SJCRH30 (cell line): Measurements from ENCODE around the gene SOX13. TPM values are rescaled to one million over a fixed set of nuclear protein-coding genes. Genes with fewer than 3 reads are reported as not detected.
A peak's percentile ranks its signal among the peaks of the same experiment; 100 is the strongest.

Experiments
- DNase-seq, 2 experiments: peaks; one replicate each; pipeline ENCODE4 v3.0.0-alpha.2; 2015 to 2020
- H3K27ac ChIP-seq: fragments of 250-450 bp; sonication (Bioruptor Pico); 2 replicates; pipeline ENCODE4 v1.5.1; 2020; ENCODE audit warnings: mild to moderate bottlenecking, moderate library complexity
- H3K27me3 ChIP-seq: fragments of 250-450 bp; sonication (Bioruptor Pico); 2 replicates; pipeline ENCODE4 v1.5.1; 2020; ENCODE audit warnings: mild to moderate bottlenecking, moderate library complexity
- H3K36me3 ChIP-seq: fragments of 250-450 bp; sonication (Bioruptor Pico); 2 replicates; pipeline ENCODE4 v1.5.1; 2020; ENCODE audit warnings: mild to moderate bottlenecking, moderate library complexity
- H3K4me1 ChIP-seq: fragments of 250-450 bp; sonication (Bioruptor Pico); 2 replicates; pipeline ENCODE4 v1.5.1; 2020; ENCODE audit warnings: mild to moderate bottlenecking, moderate library complexity
- H3K4me3 ChIP-seq: fragments of 250-450 bp; sonication (Bioruptor Pico); 2 replicates; pipeline ENCODE4 v1.5.1; 2020; ENCODE audit warnings: mild to moderate bottlenecking, moderate library complexity
- H3K9me3 ChIP-seq: fragments of 250-450 bp; sonication (Bioruptor Pico); replicated peaks from 2 replicates; pipeline ENCODE4 v1.5.1; 2020; ENCODE audit warnings: mild to moderate bottlenecking, moderate library complexity
- total RNA-seq: library from RNA; depleted of rRNA; stranded (reverse); fragments of >200 nt; shearing (Covaris generic); gene quantifications from 2 replicates; pipeline ENCODE4 v1.2.3, GENCODE V29; 2014; rRNA removed

The SOX13 gene
- 28.9 and 35.1 TPM in 2 replicates for total RNA-seq

DNA sequence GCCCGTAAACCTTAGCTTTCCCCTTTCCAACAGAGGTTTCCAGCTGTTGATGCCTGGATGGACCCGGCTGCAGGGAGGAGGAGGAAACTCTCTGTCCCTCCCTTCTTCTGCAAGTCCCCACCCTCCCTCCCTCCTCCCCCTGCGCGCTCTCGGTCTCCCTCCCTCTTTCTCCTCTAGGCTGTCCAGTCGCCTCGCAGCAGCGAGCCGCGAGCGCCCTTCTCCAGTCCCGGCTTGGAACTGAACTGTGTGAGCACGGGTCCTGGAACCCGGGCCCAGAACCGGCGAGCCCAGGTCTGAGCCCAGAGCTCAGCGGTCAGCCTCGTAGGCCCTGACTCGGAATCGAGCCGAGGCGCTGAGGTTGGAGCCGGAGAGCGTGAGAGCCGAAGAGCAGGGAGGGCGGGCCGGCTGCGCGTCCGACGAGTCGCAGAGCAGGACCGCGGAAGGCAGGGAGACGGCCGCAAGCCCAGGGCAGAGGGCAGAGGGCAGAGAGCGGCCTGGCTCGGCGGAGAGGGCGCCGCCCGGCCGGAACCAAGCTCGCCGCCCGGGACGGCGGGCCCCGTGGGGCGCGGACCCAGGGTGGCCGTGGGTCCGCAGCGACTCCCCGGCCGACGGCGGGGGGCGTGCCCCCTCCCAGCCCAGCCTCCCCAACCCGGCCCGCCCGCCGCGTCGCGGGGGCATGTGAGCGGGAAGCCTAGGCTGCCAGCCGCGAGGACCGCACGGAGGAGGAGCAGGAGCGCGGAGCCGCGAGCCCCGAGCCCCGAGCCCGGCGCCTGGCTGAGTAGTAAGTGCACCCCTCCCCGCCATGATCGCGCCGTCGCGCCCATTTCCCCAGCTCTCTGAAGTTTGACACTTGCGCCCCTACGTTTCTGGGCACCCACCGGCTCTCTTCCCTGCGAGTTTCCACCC lies at the start of gene SOX13:
Gene SOX13 (plus strand): TSS at position 185 of the 906 bp plus-strand sequence. CDS start 39,801 bp downstream, outside the sequence.
- H3K4me1 ChIP-seq = peaks cover 17% of the 10 kb centered on the region
- H3K27ac ChIP-seq = peak within 1 kb of the TSS; percentile 76
- no peaks in the 10 kb centered on the region for H3K36me3 ChIP-seq
- no peaks in the 10 kb centered on the region for H3K9me3 ChIP-seq
- peak within 1 kb of the TSS; percentile 79 for H3K4me3 ChIP-seq
- DNase-seq = peak; percentile 90 to 93
- H3K27me3 ChIP-seq = no peaks in the 10 kb centered on the region

DNA sequence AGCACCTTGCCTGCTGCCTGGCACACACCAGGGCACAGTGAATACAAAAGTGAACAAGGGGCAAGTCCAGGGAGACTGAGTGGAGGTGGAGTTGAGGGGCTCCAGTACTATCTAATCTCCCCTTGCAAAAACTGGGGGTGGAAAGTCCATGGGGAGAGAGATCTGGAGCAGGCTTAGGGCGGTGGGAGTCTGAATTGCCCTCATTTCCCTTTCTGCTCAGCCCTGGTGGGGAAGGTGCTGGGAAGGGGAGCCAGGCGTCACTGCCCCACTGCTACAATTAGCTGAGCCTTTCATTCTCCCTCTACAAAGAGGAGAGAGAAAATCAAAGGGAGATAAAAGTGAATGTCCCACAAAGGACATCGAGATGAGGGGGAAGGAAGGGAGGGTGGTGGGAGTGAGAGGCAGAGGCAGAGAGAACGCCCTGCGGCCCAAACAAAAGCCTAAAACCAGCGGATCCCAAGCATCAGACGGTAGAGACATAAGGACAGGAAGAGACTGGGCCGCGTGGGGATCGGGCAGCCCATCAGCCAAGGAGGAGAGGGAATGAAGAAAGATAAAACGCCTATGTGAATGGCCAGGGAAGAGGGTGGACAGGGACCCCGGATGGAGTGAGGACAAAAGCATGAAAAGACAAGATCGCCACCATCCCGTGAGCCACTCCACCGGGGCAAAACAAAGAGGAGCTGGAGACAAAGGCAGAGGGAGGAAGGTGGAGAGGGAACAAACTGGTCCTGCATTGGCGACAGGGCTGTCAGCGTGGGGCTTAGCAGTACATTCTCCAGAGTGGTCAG lies 46.8 kb upstream of the SOX13 start:
- Histone ChIP-seq H3K36me3 (no peaks in the 10 kb centered on the region), H3K4me3 (no peak overlapping the region), H3K27ac (no peak overlapping the region), H3K9me3 (no peaks in the 10 kb centered on the region), H3K4me1 (no peaks in the 10 kb centered on the region), H3K27me3 (peaks cover 5% of the 10 kb centered on the region; the same call in 1 of the 2 replicates)
- no peak for DNase-seq

DNA sequence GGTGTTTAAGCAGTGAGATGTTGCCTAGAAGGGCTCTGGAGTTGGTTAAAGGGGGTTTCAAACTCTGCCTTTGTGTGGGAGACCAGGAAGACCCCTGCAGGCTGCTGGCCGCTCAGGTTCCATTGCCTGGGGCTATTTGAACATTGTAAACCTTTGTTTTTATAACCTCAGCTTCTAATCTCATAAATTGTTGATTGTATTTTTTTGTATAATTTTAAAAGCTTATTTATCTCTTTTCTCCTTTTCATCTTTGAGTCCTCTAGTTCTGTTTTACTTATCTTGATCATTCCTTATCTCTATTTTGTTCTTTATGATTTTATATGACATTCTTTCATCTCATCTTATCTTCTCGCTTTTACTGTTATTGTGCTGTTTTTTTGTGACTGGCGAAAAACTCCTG lies 45.5 kb upstream of the SOX13 start:
- Histone ChIP-seq H3K4me1 (no peaks in the 10 kb centered on the region), H3K36me3 (no peaks in the 10 kb centered on the region), H3K27ac (no peak overlapping the region), H3K4me3 (no peak overlapping the region), H3K9me3 (no peaks in the 10 kb centered on the region), H3K27me3 (peaks cover 5% of the 10 kb centered on the region; the same call in 1 of the 2 replicates)
- no peak for DNase-seq

DNA sequence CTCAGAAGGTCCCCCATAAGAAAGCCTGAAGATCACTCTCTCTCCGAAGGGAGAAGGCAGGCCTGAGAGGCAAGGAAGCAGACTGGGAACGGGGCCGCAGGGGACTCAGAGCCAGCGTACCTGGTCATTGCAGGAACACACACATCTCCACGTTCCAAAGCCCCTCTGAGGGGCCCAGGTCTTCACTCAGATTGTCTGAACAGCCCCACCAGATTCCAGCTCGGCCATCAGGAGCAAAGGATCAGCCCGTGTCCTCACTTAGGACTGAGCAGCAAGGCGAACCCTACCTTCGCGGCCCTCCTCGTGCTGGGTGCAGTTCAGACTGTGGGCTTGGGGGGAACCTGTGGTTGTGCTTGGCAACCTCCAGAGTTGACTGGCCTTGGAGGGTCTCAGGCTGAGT lies 43.9 kb upstream of the SOX13 start:
- no peaks in the 10 kb centered on the region for H3K4me1 ChIP-seq
- H3K4me3 ChIP-seq = no peak overlapping the region
- no peak for DNase-seq
- no peaks in the 10 kb centered on the region for H3K36me3 ChIP-seq
- no peak overlapping the region for H3K27ac ChIP-seq
- H3K9me3 ChIP-seq = no peaks in the 10 kb centered on the region
- H3K27me3 ChIP-seq = peaks cover 5% of the 10 kb centered on the region; the same call in 1 of the 2 replicates

DNA sequence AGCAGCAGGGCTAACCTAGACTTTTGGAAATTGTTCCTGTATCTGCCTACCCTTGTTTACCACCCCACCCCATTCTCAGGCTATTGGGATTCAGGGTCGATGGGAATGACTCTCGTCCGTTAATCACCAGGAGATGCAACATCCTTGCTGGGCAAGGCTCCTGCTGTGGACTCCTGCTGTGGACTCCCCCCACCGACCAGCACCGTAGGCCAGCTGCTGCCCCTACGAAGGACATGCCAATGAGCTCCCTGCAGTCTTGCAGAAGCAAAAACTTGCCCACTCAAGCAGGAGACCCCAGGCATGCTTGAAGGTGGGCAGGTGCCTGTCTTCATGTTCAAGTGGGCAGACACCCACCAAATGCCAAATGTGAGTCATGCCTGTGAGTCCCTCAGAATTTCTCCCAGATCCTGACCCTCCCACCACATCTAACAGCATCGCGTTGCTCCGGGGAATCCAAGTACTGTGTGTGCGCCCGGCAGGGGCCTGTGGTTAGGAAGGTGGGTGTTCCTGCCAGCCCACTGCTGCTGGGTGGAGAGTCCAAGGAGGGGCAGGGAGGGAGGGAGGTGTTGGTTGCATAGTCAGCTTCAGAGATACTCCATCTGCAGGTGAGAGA lies 41.7 kb upstream of the SOX13 start:
- no peak for DNase-seq
- H3K27me3 ChIP-seq = no peaks in the 10 kb centered on the region
- no peak overlapping the region for H3K27ac ChIP-seq
- no peaks in the 10 kb centered on the region for H3K4me1 ChIP-seq
- no peak overlapping the region for H3K4me3 ChIP-seq
- H3K36me3 ChIP-seq = no peaks in the 10 kb centered on the region
- no peaks in the 10 kb centered on the region for H3K9me3 ChIP-seq

DNA sequence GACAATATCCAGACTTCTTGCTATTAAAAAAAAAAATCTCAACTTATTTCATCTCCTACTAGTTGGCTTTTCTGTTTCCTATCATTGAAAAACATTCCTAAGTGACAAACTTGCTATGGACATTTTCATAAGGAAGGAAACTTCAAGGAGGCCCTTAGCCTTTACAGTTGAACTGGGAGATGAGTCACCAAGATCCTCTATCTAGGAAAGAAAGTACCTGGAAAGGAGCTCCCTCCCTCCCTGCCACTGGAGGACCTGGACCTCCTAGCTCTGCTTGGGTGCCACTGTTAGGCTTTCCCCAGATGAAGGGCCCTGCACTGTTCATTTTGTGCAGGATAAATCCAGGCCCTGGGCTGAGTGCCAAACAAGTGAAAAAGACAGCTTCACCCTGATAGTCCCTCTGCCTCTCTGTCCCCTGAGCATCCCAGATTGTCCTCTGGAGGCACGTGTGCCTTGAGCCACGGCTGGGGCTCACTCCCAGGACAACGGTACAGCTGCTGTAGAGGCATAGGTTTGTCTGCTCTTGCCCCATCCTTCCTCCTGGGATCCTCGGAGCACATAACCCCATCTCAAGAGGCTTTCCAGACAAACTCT lies 40.2 kb upstream of the SOX13 start:
- DNase-seq = no peak
- H3K4me3 ChIP-seq = no peak overlapping the region
- H3K36me3 ChIP-seq = no peaks in the 10 kb centered on the region
- no peaks in the 10 kb centered on the region for H3K4me1 ChIP-seq
- H3K27ac ChIP-seq = no peak overlapping the region
- no peaks in the 10 kb centered on the region for H3K9me3 ChIP-seq
- no peaks in the 10 kb centered on the region for H3K27me3 ChIP-seq

DNA sequence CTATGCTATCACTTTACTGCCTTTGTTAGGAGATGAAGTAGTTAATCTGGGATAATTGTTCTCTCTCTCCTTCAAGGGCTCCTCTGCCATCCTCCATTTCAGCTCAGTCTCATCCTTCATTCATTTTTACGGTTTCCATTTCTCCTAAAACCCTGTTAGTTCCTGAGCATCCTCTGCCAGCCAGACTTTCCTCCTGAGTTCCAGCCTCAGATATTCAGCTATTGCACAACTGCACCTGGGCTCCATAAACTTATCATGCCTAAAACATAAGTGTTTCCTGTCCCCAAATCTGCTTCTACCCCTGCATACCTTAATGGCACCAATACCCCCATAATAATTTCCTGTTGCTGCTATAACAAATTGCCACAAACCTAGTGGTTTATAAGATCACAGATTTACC lies 39.6 kb upstream of the SOX13 start:
- H3K4me3 ChIP-seq = no peak overlapping the region
- H3K9me3 ChIP-seq = no peaks in the 10 kb centered on the region
- H3K4me1 ChIP-seq = no peaks in the 10 kb centered on the region
- H3K27ac ChIP-seq = no peak overlapping the region
- no peaks in the 10 kb centered on the region for H3K36me3 ChIP-seq
- H3K27me3 ChIP-seq = no peaks in the 10 kb centered on the region
- no peak for DNase-seq

DNA sequence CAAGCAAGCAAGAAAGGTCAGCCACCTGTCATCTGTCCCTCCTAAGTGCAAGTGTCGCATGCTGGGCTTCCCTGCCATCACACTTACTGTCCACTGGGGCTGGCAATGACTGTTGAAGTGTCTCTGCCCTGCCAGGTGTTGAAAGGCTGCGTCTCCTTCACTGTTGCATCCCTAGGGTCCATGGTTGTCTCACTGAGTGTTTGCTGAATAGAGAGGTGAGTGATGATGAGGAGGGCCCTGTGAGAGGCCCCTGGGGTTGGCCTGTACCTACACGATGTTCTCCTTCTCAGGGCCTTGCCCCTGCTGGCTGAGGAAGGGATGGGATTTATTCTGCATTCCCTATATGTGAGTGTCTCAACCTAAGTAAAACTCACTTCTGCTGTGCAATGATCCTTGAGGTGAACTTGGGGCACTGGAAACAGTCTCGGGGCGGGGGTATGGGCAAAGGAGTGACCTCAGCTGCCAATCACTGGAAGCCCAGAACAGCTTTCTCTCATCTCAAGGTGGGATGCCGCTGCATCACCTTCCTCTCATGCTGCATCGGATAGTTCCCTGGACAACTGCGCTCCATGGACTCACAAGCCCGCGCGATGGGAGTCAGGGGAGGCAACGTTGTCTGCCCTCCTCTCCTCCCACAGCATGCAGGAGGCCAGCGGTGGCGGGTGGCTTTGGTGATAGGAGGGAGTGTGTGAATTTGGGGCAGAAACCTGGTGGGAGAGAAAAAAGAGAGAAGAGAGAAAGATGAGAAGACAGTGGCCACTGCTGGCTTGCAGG lies 35.8 kb upstream of the SOX13 start:
- no peak overlapping the region for H3K4me3 ChIP-seq
- no peak overlapping the region for H3K27ac ChIP-seq
- peaks cover 4% of the 10 kb centered on the region; the same call in 1 of the 2 replicates for H3K27me3 ChIP-seq
- no peak for DNase-seq
- H3K36me3 ChIP-seq = no peaks in the 10 kb centered on the region
- no peaks in the 10 kb centered on the region for H3K9me3 ChIP-seq
- H3K4me1 ChIP-seq = no peaks in the 10 kb centered on the region

DNA sequence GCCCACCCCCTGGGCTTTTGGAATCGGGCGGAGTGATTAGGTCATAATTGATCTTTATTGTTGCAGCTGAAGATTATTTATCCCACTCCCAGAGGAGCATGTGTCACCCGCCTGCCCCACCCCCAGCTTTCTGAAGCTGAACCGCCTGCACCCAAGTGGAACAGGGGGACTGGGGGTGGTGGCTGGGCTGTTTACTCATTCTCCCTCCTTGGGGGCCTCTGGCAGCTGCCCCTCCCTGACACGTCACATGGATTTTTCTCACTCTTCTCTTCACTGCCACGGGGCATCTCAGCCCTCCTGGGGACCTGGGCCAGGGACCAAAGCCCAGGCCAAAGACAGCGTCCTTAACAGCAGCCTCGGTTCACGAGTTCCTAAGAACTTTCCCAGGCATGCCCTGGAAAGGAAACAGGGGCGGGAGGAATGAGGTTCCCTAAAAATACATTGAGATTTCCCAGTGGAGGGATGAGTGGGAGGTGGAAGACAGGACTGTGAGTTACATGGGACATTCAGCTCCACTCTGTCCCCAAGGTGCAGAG lies 31.6 kb upstream of the SOX13 start:
- H3K4me1 ChIP-seq = no peaks in the 10 kb centered on the region
- no peak overlapping the region for H3K4me3 ChIP-seq
- no peaks in the 10 kb centered on the region for H3K9me3 ChIP-seq
- no peak overlapping the region for H3K27ac ChIP-seq
- peaks cover 10% of the 10 kb centered on the region; the same call in 1 of the 2 replicates for H3K27me3 ChIP-seq
- no peaks in the 10 kb centered on the region for H3K36me3 ChIP-seq
- no peak for DNase-seq

DNA sequence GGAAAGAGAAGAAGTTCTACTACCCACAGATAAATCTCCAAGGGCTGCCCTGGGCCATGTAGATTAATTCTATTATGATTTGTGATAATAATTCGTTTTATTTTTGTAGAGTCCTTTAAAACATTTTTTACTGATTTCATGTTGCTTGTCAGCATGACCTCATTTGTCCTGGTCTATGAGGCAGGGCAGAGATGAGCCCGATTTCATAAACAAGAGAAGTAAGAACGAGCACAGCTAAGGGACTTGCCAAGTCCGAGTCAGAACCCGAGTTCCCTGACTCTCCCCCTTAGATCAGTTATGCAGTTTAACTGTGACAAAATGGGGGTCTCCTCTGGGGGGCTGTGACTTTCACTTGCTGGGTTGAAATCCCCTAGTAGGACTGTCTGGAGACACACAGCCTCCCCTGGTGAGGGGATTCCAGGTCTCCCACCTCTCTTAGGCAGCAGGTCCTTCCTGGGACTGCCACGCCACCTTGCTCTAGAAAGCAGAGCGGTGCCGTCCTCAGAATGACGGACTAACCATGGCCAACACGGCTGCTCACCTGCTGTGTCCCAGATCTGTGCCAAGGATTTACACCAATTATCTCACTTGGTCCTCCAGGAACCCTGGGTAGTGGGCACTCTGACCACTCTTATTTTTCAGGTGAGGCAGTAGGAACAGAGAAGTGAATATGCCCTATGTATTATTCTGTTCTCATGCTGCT lies 31.0 kb upstream of the SOX13 start:
- DNase-seq = no peak
- no peaks in the 10 kb centered on the region for H3K36me3 ChIP-seq
- H3K4me3 ChIP-seq = no peak overlapping the region
- no peaks in the 10 kb centered on the region for H3K9me3 ChIP-seq
- peaks cover 10% of the 10 kb centered on the region; the same call in 1 of the 2 replicates for H3K27me3 ChIP-seq
- H3K4me1 ChIP-seq = no peaks in the 10 kb centered on the region
- H3K27ac ChIP-seq = no peak overlapping the region

DNA sequence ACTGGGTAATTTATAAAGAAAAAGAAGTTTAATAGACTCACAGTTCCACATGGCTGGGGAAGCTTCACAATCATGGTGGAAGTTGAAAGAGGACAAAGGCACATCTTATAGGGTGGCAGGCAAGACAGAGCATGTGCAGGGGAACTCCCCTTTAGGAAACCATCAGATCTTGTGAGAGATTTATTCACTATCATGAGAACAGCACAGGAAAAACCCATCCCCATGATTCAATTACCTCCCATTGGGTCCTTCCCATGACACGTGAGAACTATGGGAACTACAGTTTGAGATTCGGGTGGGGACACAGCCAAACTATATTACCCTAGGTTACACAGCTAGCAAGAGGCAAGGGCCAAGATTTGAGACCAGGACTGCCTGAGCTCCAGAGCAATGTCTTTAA lies 30.4 kb upstream of the SOX13 start:
- Histone ChIP-seq H3K36me3 (no peaks in the 10 kb centered on the region), H3K4me1 (no peaks in the 10 kb centered on the region), H3K4me3 (no peak overlapping the region), H3K9me3 (no peaks in the 10 kb centered on the region), H3K27ac (no peak overlapping the region), H3K27me3 (peaks cover 10% of the 10 kb centered on the region; the same call in 1 of the 2 replicates)
- DNase-seq = no peak

DNA sequence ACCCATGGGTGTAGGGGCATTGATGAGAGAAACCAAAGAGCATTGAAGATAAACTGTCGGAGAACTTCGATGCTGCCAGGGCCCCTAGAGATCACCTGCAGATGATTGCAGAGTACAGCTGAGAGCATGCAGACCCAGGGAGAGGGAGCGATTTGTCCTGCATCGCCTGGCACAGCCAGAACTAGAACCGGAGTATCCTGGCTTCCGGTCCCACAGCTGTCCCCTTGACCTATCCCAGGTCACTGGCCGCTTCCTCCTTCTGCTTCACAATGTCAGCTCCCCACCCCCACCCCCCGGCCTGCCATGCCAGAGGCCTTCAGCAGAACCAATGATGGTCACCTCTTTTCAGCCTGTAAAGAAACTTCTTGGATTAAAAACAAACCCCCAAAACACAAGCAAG lies 29.2 kb upstream of the SOX13 start:
- Histone ChIP-seq H3K27ac (no peak overlapping the region), H3K4me1 (no peaks in the 10 kb centered on the region), H3K4me3 (no peak overlapping the region), H3K27me3 (peaks cover 10% of the 10 kb centered on the region; the same call in 1 of the 2 replicates), H3K36me3 (no peaks in the 10 kb centered on the region), H3K9me3 (no peaks in the 10 kb centered on the region)
- DNase-seq = no peak

DNA sequence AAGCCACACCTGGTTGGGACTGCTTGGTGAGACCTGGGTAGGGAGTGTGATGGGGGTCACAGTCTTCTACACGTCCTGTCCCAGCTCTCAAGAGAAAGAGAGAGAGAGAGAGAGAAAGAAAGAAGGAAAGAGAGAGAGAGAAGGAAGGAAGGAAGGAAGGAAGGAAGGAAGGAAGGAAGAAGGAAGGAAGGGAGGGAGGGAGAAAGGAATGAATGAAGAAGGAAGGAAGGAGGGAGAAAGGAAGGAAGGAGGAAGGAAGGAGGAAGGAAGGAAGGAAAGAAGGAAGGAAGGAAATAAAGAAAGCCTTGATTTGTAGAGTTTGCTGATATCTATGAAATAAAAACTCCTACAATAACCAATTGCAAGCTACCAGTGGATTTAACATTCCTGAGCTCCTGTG lies 28.5 kb upstream of the SOX13 start:
- H3K4me1 ChIP-seq = no peaks in the 10 kb centered on the region
- DNase-seq = no peak
- no peak overlapping the region for H3K4me3 ChIP-seq
- H3K27ac ChIP-seq = no peak overlapping the region
- H3K36me3 ChIP-seq = no peaks in the 10 kb centered on the region
- H3K27me3 ChIP-seq = peaks cover 10% of the 10 kb centered on the region; the same call in 1 of the 2 replicates
- H3K9me3 ChIP-seq = no peaks in the 10 kb centered on the region
